KMS-11 (cell line): ENCODE measurements around the gene SERPINA6.
"Not testable (repeated sequence)": the region's sequence is repeated elsewhere in the genome, so short reads cannot be mapped to it uniquely, and the experiment has no call there.

ENCODE experiments used
- H2AFZ ChIP-seq: fragments of 200-600 bp; sonication (generic); 2 replicates; pipeline ENCODE4 v1.6.1; 2016; ENCODE audit warnings: antibody characterized with exemption, mixed run types, low read depth
- H3K27ac ChIP-seq: fragments of 200-600 bp; sonication (generic); 2 replicates; pipeline ENCODE4 v1.6.1; 2016; ENCODE audit warnings: mild to moderate bottlenecking, mixed run types
- H3K27me3 ChIP-seq: fragments of 200-600 bp; sonication (generic); 2 replicates; pipeline ENCODE4 v1.6.1; 2017; ENCODE audit warnings: mild to moderate bottlenecking, low read depth, mixed run types, moderate library complexity; ENCODE audit not compliant: insufficient read depth
- H3K36me3 ChIP-seq: fragments of 200-600 bp; sonication (generic); 2 replicates; pipeline ENCODE4 v1.6.1; 2017; ENCODE audit warnings: mild to moderate bottlenecking, mixed run types; ENCODE audit not compliant: insufficient read depth
- H3K4me1 ChIP-seq: fragments of 200-600 bp; sonication (generic); 2 replicates; pipeline ENCODE4 v1.6.1; 2016; ENCODE audit warnings: mild to moderate bottlenecking, low read depth, mixed run types; ENCODE audit not compliant: poor library complexity, severe bottlenecking
- H3K4me2 ChIP-seq: fragments of 200-600 bp; sonication (generic); 2 replicates; pipeline ENCODE4 v1.7.0; 2016; ENCODE audit warnings: mild to moderate bottlenecking, mixed run types
- H3K4me3 ChIP-seq: fragments of 200-600 bp; sonication (generic); IDR thresholded peaks from 2 replicates; pipeline ENCODE4 v1.6.1; 2017; ENCODE audit warnings: low read depth, low read length, mixed read lengths; ENCODE audit not compliant: insufficient read depth
- H3K79me2 ChIP-seq: fragments of 200-600 bp; sonication (generic); 2 replicates; pipeline ENCODE4 v1.6.1; 2016; ENCODE audit warnings: low read depth, mixed run types; ENCODE audit not compliant: insufficient read depth
- H3K9ac ChIP-seq: fragments of 200-600 bp; sonication (generic); 2 replicates; pipeline ENCODE4 v1.6.1; 2016; ENCODE audit warnings: mild to moderate bottlenecking, mixed run types
- H4K20me1 ChIP-seq: fragments of 200-600 bp; sonication (generic); 2 replicates; pipeline ENCODE4 v1.6.1; 2016; ENCODE audit warnings: mild to moderate bottlenecking, mixed run types; ENCODE audit not compliant: insufficient read depth
- CTCF ChIP-seq: fragments of 200-600 bp; sonication (generic); conservative IDR thresholded peaks from 2 replicates; pipeline ENCODE4 v1.6.1; 2017; ENCODE audit warnings: low read depth, mild to moderate bottlenecking, antibody characterized with exemption, low read length, moderate library complexity, mixed read lengths

Gene SERPINA6

GRCh38 chr14:94322648-94323570 lies at the start of gene SERPINA6:
SERPINA6 (minus strand) TSS chr14:94323336; CDS start chr14:94314648, 8,688 bp downstream.
- Histone ChIP-seq H3K4me1 (no peaks in the 10 kb centered on the region), H3K4me3 (no peak within 1 kb of the TSS)

GRCh38 chr14:94372021-94372605 lies 49.0 kb upstream of the SERPINA6 start:
- Histone ChIP-seq H3K79me2 (no peaks in the 10 kb centered on the region), H3K4me2 (no peak overlapping the region), H3K4me3 (no peak overlapping the region), H3K36me3 (no peaks in the 10 kb centered on the region), H3K27me3 (no peaks in the 10 kb centered on the region), H2AFZ (no peak overlapping the region), H4K20me1 (no peaks in the 10 kb centered on the region), H3K27ac (no peak overlapping the region), H3K9ac (no peak overlapping the region), H3K4me1 (no peaks in the 10 kb centered on the region)
- TF ChIP-seq CTCF = no peak

More at GRCh38 chr14:94322648-94323570, at the start of gene SERPINA6:
- H3K27ac ChIP-seq = no peak within 1 kb of the TSS
- H2AFZ ChIP-seq = no peak within 1 kb of the TSS
- no peak within 1 kb of the TSS for H3K9ac ChIP-seq
- no peak within 1 kb of the TSS for H3K4me2 ChIP-seq
- H3K27me3 ChIP-seq = no peaks in the 10 kb centered on the region
- no peaks in the 10 kb centered on the region for H3K36me3 ChIP-seq
- no peaks in the 10 kb centered on the region for H3K79me2 ChIP-seq
- no peaks in the 10 kb centered on the region for H4K20me1 ChIP-seq
- TF ChIP-seq CTCF = no peak

DNA sequence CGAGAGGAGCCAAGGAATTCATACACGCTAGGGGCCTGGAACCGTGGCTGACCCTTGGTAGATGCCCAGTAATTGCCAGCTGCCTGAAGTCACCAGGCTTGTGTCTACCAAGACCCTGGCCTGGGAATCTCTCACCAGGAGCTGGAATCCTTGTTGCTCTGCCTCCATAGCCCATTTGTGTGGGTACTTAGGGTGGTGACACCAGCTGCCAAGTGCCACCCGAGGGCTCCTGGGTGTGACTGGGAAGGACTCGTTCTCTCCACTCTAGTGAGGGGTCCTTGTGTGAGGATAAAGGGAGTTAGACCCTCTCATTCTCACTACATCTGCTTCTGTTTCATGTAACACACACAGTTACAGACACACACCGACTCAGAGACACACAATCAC lies 47.4 kb upstream of the SERPINA6 start:
- no peak overlapping the region for H3K27ac ChIP-seq
- H3K79me2 ChIP-seq = no peaks in the 10 kb centered on the region
- H3K4me1 ChIP-seq = no peaks in the 10 kb centered on the region
- no peak for TF ChIP-seq CTCF
- no peak overlapping the region for H2AFZ ChIP-seq
- H3K4me3 ChIP-seq = no peak overlapping the region
- H3K4me2 ChIP-seq = no peak overlapping the region
- H4K20me1 ChIP-seq = no peaks in the 10 kb centered on the region
- no peaks in the 10 kb centered on the region for H3K27me3 ChIP-seq
- H3K9ac ChIP-seq = no peak overlapping the region
- H3K36me3 ChIP-seq = no peaks in the 10 kb centered on the region

- H3K27me3 ChIP-seq, H3K79me2 ChIP-seq, H3K4me2 ChIP-seq, H3K9ac ChIP-seq, H4K20me1 ChIP-seq, H2AFZ ChIP-seq, H3K4me3 ChIP-seq, H3K36me3 ChIP-seq, H3K27ac ChIP-seq, H3K4me1 ChIP-seq: not testable (repeated sequence)
These were observed 46.8 kb upstream of the SERPINA6 start for GRCh38 chr14:94369766-94370523.
